Heart left ventricle (tissue), 16 donors: ENCODE results near the gene GLYAT. TPM values are rescaled to one million over a fixed set of nuclear protein-coding genes. Genes with fewer than 3 reads are reported as not detected.

Source experiments
- ATAC-seq, 4 donors: fragments of 200-7000 bp; cut with Tn5 transposase; one replicate each; pipeline ENCODE4 v1.9.1; 2020 to 2022; ENCODE audit warnings: moderate library complexity in 4 of 4, mild to moderate bottlenecking in 3 of 4, moderate number of reproducible peaks in 1 of 4
- DNase-seq, 5 donors: peaks; one replicate each; pipeline ENCODE4 v3.0.0-alpha.2; 2020
- H3K27ac ChIP-seq, 12 donors: fragments of 200-600 bp; sonication (generic) in 4 of 12; one replicate each; pipeline versions ENCODE4 v1.5.0 to v1.8.0; 2016 to 2022; ENCODE audit warnings: mild to moderate bottlenecking in 2 of 12
- H3K27me3 ChIP-seq, 9 donors: fragments of 200-600 bp; sonication (generic) in 2 of 9; one replicate each; pipeline versions ENCODE4 v1.5.1 to v1.8.0; 2016 to 2022; ENCODE audit warnings: mild to moderate bottlenecking in 3 of 9
- H3K36me3 ChIP-seq, 9 donors: fragments of 200-600 bp; sonication (generic) in 2 of 9; one replicate each; pipeline versions ENCODE4 v1.5.0 to v1.8.0; 2018 to 2022; ENCODE audit warnings: mild to moderate bottlenecking in 2 of 9
- H3K4me1 ChIP-seq, 12 donors: fragments of 200-600 bp; sonication (generic) in 4 of 12; one replicate each; pipeline versions ENCODE4 v1.5.0 to v1.8.0; 2016 to 2022; ENCODE audit warnings: mild to moderate bottlenecking in 3 of 12
- H3K4me3 ChIP-seq, 12 donors: fragments of 200-600 bp; sonication (generic) in 4 of 12; one replicate each; pipeline versions ENCODE4 v1.5.0 to v1.8.0; 2017 to 2022; ENCODE audit warnings: mild to moderate bottlenecking in 9 of 12, moderate library complexity in 4 of 12
- H3K9me3 ChIP-seq, 12 donors: fragments of 200-600 bp; sonication (generic) in 4 of 12; one replicate each; pipeline versions ENCODE4 v1.5.0 to v1.8.0; 2016 to 2022; ENCODE audit warnings: mild to moderate bottlenecking in 1 of 12
- CTCF ChIP-seq, 12 donors: fragments of 200-600 bp; sonication (generic) in 4 of 12; IDR thresholded peaks; one replicate each; pipeline versions ENCODE4 v1.5.0 to v1.8.0; 2018 to 2022; ENCODE audit warnings: antibody characterized with exemption in 12 of 12, mild to moderate bottlenecking in 5 of 12
- POLR2A ChIP-seq, 2 donors: fragments of 450-650 bp; IDR thresholded peaks; one replicate each; pipeline ENCODE4 v1.6.1; 2017; ENCODE audit warnings: antibody characterized with exemption in 2 of 2, mild to moderate bottlenecking in 2 of 2, moderate library complexity in 2 of 2
- WGBS, 4 donors: extraction: QIAGEN DNeasy Blood & Tissue Kit in 2 of 4; methylation state at CpG; one replicate each; pipeline versions ENCODE4 v1.1.5 to v1.1.7; 2013 to 2018; 5-methylcytosine and 5-hydroxymethylcytosine counted together
- intact Hi-C, 10 donors: fragments of 100-400 bp; cut with DNase I; formaldehyde crosslinking; loops; one replicate each; pipeline versions ENCODE4 v1.11.1 to v1.14.2; 2022
- polyA plus RNA-seq, 2 donors: library from polyadenylated mRNA; stranded (reverse); fragments of 200-250 nt; gene quantifications; one replicate each; pipeline ENCODE4 v1.2.3, GENCODE V29; 2013
- total RNA-seq, 9 donors: library from RNA; depleted of rRNA in 2 of 9; stranded (reverse); fragments of >200 nt in 2 of 9; fragmentation: NEBNext Ultra II Directional in 3 of 9; extraction: Animal tissue kit (Norgen Biotek cat#: 25700) in 3 of 9; gene quantifications; one replicate each; pipeline versions ENCODE4 v1.1.0 to v1.2.4, GENCODE V29; 2016 to 2023
- donor health status: ischemic (EF 13 %, LVEDD 7.1; RV severe dilation, severe dysfunction).
- donor health status: healthy with polysubstance abuse.
- donor health status: DM: no; HTN: yes; CAD: no.
- donor health status: DM: no; HTN: no; CAD: no.
- donor health status: ischemic (EF 25% LVEDD 6.9; RV normal size, moderate dysfunction).
- donor health status: ischemic (EF 25% LVEDD 5.7; RV mildly dilated, moderate dysfunction).
- donor health status: healthy.
- donor health status: DM: yes; HTN: yes; CAD: no.
- donor health status: ischemic (EF 35%, LVEDD 5.7; RV mildly dilated, moderate dysfunction).
- donor health status: nonischemic (EF 11% LVEDD 7.7; RV severe dilation, severe dysfunction).
- donor health status: DM: yes; HTN: yes; CAD: no.
- donor health status: PGD.
- donor health status: ischemic (EF 29% LVEDD 5.4; RV normal size, mild dysfunction).
- donor health status: nonischemic (EF 23%, LVEDD 6.1; RV moderate dilation, normal function).

Gene GLYAT
- total and polyA plus RNA-seq, 11 donors: 0.15 to 2.7 (median 0.27) TPM; not detected in 7

DNA sequence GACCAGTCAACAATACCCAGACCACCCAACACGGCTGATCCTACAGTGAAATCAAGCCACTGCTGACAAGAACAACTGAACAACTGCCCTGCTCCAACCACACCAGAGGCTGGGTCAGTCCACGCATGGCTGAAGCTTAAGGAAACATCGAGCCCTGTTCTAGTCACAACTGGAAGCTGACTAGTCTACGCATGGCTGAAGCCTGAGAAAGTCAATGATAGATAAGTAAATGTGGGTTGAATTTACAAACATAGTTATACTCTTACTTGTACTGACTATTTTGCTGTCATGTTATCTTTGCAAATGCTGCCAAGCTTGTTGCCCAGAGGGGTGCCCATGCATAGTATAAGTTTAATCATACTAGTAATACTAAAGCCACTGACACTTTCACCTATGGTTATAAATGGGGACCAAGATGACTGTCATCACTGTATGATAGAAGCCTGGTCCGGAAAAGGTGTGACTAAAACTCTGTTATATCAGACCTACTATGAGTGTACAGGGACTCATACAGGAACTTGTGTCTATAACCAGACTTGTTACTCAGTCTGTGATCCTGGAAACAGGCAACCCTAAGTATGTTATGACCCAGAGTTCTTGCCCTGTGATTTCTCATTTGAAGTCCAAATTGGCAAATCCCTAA, 43.4 kb upstream of the GLYAT start:
- DNase-seq (no peak), ATAC-seq (no peak)
- Histone ChIP-seq H3K9me3 (no peaks in the 10 kb centered on the region), H3K27ac (no peak overlapping the region), H3K27me3 (no peaks in the 10 kb centered on the region), H3K4me3 (no peak overlapping the region), H3K36me3 (no peaks in the 10 kb centered on the region), H3K4me1 (no peaks in the 10 kb centered on the region)
- WGBS, 4 donors: 63 to 82% (median 77%) methylated on average over 5 of the region's 5 CpGs
- TF ChIP-seq POLR2A (IDR thresholded peaks at IDR 0.05): no peak
- intact Hi-C loops: no loop called here

DNA sequence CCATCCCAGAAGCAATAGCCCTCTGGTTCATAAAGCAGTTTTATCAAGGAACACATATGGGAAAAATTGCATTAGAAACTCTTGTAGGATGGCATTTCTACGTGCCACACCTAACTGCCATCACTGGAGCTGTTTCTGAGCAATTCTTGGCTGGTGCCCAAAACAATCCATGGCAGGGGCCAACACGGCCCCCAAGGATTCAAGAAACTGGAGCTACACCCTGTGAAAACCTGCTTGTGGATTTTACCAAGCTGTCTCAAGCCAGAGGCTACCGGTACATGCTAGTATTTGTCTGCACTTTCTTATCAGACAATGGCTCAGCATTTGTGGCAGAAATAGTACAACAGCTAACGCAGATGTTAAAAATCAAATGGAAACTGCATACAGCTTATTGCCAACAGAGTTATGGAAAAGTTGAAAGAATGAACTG, 42.4 kb upstream of the GLYAT start:
- no peak for ATAC-seq
- intact Hi-C loops: no loop called here
- H3K4me1 ChIP-seq: no peaks in the 10 kb centered on the region
- no peaks in the 10 kb centered on the region for H3K9me3 ChIP-seq
- no peaks in the 10 kb centered on the region for H3K36me3 ChIP-seq
- no peak overlapping the region for H3K27ac ChIP-seq
- H3K4me3 ChIP-seq: no peak overlapping the region
- no peaks in the 10 kb centered on the region for H3K27me3 ChIP-seq
- 53 to 64% (median 59%) methylated on average over 4 of the region's 4 CpGs for WGBS, 4 donors
- no peak for TF ChIP-seq CTCF (IDR thresholded peaks at IDR 0.05)
- TF ChIP-seq POLR2A (IDR thresholded peaks at IDR 0.05): no peak
- no peak for DNase-seq

GRCh38 chr11:58773337-58773736, 41.6 kb upstream of the GLYAT start:
- H3K4me3 ChIP-seq: no peak overlapping the region
- no peak for TF ChIP-seq POLR2A (IDR thresholded peaks at IDR 0.05)
- no peak for TF ChIP-seq CTCF (IDR thresholded peaks at IDR 0.05)
- H3K27me3 ChIP-seq: no peaks in the 10 kb centered on the region
- H3K9me3 ChIP-seq: no peaks in the 10 kb centered on the region
- intact Hi-C loops: no loop called here
- WGBS, 4 donors: 60 to 87% (median 82%) methylated on average over 3 of the region's 3 CpGs
- no peak overlapping the region for H3K27ac ChIP-seq
- H3K4me1 ChIP-seq: no peaks in the 10 kb centered on the region
- DNase-seq (no peak), ATAC-seq (no peak)
- no peaks in the 10 kb centered on the region for H3K36me3 ChIP-seq

DNA sequence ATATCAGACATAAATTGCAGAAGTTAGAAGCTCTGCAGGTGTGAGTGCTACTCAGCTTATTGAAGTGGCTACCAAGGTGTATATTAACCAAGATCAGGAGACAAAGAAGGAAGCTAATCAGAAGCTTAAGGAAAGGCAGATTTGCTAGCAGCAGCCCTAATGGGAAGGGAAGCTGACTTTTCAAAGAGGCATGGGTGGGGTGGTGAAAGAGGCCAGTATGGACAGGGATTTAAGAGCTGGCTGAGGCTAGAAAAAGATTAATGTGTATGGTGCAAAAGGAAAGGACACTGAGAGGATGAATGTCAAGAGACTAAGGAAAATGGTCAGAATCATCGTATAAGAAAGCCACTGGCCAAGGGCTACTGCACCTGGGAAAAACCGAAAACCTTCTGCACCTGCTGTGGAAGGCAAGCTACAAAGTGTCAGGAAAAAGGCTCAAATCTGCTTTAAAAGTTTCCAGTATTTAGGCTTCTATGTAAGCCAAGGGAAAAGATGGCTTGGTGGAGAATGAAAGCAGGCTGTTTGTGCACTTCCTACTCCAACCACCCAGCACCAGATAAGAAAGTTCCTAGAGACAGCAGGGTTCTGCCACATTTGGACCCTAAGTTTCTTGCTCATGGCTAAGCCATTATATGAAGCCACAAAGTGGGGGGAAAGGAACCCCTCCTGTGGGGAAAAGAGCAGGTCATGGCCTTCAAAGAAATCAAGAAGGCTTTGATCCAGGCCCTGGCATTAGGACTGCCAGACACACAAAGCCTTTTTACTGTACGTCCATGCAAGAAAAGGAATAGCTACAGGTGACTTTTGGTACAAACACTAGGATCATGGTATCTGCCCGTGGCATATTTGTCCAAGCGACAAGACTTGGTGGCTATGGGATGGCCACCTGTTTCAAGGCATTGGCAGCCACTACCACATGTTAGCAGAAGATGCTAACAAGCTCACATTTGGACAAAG, 40.9 kb upstream of the GLYAT start:
- Histone ChIP-seq H3K4me1 (no peaks in the 10 kb centered on the region), H3K36me3 (no peaks in the 10 kb centered on the region), H3K27me3 (no peaks in the 10 kb centered on the region), H3K9me3 (no peaks in the 10 kb centered on the region), H3K4me3 (no peak overlapping the region), H3K27ac (no peak overlapping the region)
- ATAC-seq (no peak), DNase-seq (no peak)
- intact Hi-C loops: no loop called here
- TF ChIP-seq CTCF (IDR thresholded peaks at IDR 0.05) (no peak), POLR2A (IDR thresholded peaks at IDR 0.05) (no peak)
- 71 to 85% (median 83%) methylated on average over 5 of the region's 5 CpGs for WGBS, 4 donors
